ENCODE results near the gene ESX1.

DNA sequence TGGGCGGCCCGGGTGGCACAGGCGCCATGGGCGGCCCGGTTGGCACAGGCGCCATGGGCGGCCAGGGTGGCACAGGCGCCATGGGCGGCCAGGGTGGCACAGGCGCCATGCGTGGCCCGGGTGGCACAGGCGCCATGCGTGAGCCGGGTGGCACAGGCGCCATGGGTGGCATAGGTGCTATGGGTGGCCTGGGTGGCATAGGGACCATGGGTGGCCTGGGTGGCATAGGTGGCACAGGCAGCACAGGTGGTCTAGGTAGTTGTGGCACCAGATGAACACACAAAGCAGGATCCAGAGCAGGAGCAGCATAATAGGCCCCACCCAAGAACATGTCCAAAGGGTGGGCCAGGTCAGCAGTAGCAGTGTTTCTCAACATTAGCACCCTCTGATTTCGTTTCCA, 4.3 kb downstream of the ESX1 start:
- TF ChIP-seq YY1 (IDR thresholded peaks at IDR 0.05; ENCODE audit: insufficient read depth, insufficient read length), result no peak
- TF ChIP-seq SUZ12 (IDR thresholded peaks at IDR 0.05; ENCODE audit: extremely low read depth, insufficient read depth, insufficient read length), result no peak

Data from NT2/D1 (cell line).